HG03095 (cell line): ENCODE data around the gene ZNRF3.

Experiments used
- ATAC-seq: cut with Tn5 transposase; IDR thresholded peaks from one replicate; pipeline ENCODE4 v1.9.1; 2021; ENCODE audit warnings: moderate library complexity; ENCODE audit not compliant: unreplicated experiment

ZNRF3 gene

DNA sequence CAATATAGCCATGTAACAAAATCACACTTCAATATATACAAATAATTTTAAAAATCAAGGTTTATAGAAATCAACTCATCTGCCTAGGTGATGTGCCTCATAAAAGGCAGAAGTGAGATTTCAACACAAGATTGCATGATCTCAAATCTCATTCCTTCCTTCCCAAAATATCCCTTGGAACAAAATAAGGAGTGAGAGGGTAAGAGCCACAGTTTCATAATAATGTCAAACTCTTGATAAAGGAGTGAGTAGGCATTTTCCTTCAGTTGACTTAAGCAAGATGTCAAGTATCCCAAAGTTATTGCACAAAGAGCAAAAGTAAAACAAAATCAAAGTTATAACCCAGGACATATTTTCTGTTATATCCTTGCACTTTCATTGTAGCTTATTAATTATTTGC is 97.0 kb downstream of the ZNRF3 start:
- ATAC-seq, result no peak

DNA sequence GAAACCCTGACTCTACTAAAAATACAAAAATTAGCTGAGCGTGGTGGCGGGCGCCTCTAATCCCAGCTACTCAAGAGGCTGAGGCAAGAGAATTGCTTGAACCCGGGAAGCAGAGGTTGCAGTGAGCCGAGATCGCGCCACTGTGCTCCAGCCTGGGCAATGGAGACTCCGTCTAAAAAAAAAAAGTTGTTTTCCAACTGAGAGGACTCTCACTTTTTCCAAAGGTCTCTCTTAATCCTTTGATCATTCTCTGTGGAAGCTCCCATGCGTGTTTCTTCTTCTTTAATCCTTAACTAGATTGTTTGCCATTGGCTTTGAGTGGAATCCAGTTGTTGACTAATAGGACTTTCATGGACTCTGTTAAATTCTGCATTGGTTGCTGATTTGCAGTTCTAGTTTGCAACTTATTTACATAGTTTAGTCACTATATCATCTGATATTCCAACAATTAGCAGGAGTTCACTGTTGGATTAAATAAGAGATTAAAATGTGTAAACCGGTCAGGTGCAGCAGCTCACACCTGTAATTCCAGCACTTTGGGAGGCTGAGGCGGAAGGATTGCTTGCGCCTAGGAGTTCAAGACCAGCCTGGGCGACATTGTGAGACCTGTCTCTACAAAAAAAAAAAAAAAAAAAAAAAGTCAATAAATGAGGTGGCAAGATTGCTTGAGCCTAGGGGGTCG is 98.6 kb downstream of the ZNRF3 start:
- no peak for ATAC-seq

GRCh38 chr22:28983190-28983589 is 99.8 kb downstream of the ZNRF3 start:
- ATAC-seq, result no peak

DNA sequence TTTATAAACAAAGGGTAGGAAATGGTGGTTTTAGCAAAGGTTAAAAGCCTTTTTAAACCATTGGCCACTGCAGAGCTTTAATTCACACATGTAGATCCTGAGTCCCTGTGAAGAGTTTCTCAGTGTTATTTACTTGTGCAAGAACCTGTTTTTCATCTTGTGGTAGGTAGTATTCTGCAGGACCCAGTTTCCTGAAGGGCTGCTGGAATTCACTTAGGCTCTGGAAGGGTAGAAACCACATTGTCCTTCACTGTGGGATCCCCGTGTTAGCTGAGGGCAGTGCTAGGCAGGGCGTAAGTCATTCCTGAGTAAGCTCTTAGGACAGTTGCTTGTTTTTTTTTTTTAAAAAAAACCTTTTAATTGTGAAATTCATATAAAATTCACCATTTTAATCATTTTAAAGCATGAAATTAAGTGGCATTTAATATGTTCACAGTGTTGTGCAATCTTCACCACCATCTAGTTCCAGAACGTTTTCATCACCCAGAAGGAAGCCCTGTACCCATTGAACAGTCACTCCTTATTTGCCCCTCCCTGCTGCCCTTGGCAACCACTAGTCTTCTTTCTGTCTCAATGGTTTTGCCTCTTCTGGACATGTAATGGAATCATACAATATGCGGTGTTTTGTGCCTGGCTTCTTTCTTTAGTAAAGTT is 100.5 kb downstream of the ZNRF3 start:
- no peak for ATAC-seq

- no peak for ATAC-seq
Measured at GRCh38 chr22:28984482-28985158, 101.2 kb downstream of the ZNRF3 start.

- no peak for ATAC-seq
Measured at GRCh38 chr22:28985581-28986290, 102.4 kb downstream of the ZNRF3 start.

- ATAC-seq, result no peak
Measured at GRCh38 chr22:28986366-28986765, 103.0 kb downstream of the ZNRF3 start.

- ATAC-seq, result no peak
Measured at GRCh38 chr22:28988457-28988856, 105.1 kb downstream of the ZNRF3 start.

DNA sequence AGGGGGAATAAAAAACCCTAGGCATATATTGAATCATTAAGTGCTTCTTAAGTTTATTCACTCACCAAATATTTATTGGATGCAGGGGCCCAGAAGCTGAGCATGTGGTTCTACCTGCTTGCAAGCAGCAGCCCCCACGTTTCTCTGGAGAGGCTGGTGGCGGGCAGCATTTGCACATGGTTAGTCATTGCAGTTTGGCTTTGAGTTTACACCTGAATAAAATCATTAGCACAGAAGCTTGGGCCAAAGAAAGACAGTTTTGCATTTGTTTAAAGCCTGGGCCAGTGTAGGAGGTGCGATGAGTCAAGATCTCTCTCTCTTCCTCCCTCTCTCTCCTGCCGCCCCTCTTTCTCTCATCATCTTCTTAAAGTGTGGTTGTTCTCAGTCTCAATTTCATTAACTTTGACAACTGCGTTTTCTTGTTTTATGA is 105.7 kb downstream of the ZNRF3 start:
- ATAC-seq, result no peak

- no peak for ATAC-seq
Measured at GRCh38 chr22:28989484-28989883, 106.1 kb downstream of the ZNRF3 start.

- ATAC-seq, result no peak
Measured at GRCh38 chr22:28989912-28990311, 106.5 kb downstream of the ZNRF3 start.

DNA sequence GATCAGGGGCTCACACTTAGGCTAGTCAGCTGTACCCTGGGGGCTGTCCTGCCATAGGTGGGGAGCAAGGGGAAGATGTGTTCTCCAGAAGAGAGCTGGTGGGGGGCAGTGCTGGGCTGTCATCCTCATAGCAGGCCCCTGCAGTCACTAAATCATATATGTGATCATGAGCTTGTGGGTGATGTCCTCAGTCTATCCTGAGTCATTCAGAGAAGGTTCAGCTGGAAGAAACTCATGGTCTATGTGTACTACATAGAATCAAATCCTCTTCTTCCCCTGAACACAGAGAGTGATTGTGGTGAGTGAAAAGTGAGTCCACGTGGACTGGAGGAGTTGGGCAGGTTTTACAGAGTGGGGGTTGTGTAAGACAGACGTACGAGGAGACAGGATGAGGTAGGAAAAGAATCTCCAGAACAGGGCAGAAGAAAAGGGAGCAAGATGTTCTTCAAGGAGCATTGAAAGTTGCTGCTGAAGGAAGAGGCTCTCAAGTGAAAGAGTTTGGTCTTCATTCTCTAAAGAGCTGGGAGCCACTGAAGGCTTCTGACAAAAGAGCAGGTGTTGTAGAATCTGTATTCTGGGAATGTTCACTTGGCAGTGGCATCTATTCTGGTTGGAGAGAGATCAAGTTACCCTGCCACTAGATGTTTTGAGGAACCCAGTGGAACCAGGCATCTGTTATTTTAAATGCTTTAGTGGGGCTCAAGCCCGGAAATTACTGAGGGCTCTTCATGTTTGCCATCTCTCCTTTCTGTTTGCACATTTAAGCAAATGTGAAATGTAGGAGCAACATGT is 109.4 kb downstream of the ZNRF3 start:
- ATAC-seq, result no peak

DNA sequence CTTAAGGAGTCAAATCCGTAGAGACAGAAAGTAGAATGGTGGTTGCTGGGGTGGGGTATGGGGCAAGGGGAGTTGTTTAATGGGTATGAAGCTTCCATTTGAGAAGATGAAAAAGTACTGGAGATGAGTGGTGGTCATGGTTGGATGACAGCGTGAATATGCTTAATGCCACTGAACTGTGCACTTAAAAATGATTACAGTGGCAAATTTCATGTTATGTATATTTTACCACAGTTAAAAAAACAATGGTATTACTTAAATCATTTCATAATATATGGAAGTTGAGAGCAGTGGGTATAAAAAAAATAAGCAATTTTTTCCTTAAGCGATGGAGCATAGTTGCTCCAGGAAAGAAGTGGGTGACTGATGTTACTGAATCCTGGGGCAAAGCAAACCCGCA is 111.2 kb downstream of the ZNRF3 start:
- ATAC-seq, result no peak

DNA sequence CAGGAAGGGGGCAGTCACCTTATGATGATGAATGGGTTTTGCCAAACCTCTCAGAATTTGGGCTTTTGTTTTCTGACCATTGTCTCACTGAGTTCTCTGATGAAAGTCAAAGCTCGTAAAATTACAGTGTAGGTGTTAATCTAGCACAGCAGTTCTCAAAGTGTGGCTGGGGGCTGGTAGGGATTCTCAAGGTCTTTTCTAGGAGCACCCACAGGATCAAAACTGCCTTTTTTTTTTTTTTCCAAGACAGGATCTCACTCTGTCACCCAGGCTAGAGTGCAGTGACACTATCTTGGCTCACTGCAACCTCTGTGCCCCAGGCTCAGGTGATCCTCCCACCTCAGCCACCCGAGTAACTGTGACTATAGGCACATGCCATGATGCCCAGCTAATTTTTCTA is 112.2 kb downstream of the ZNRF3 start:
- ATAC-seq, result no peak

GRCh38 chr22:28997342-28997741 is 114.0 kb downstream of the ZNRF3 start:
- ATAC-seq, result no peak

- no peak for ATAC-seq
Measured at GRCh38 chr22:28998681-28999080, 115.3 kb downstream of the ZNRF3 start.

DNA sequence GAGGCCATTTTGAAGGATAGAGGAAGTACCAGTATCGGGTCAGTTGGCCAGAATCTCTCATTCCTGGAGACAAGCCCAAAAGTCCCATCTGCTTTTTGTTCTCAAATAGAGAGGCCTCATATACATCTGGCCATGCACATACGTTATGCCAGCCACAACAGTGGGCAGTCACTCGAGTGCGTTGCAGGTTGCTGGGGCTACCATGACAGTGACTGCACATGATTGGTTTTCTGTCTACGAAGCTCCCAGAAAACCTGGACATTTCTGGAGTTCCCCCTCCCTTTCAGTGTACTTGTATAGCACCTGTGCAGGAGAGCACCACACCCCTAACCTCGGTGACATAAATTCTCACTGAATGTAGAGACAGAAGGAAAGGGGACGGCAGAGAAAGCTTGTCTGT is 116.1 kb downstream of the ZNRF3 start:
- no peak for ATAC-seq

DNA sequence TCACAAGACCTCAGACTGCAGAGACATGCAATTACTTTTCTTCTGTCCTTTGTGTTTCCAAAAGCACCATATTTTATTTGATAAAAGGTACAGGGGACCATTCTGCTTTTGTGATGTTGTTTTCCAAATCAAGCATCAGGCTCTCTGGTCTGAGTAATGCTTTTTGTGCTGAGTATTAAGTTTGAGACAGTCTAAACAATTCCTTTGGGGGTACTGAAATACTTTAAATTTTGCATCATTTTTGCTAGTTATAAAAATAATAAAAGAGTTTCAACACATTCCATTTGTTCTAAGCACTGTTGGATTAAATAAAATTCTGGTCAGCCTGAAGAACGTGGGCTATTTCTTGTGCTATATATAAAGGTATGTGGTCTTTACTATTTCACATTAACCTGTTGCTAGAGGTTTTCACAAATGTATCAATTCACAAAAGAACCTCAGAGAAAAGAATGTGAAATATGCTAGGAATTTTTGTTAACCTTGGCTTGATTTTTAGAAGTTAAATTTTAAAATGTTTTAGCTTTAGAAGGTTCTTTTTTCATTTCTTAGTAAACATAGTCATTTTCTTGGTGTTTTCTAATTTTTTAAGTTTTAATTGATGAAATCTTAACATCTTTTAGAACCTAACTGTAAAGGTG is 116.7 kb downstream of the ZNRF3 start:
- ATAC-seq, result no peak

DNA sequence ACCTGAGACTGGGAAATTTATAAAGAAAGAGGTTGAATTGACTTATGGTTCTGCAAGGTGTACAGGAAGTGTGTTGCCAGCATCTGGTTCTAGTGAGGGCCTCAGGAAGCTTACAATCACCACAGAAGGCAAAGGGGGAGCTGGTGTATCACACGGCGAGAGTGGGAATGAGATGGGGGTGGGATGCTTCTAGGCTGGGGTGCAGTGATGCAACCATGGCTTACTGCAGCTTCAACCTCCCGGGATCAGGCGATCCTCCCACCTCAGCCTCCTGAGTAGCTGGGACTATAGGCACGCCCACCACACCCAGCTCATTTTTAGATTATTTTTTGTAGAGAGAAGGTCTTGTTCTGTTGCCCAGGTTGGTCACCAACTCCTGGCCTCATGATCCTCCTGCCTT is 117.3 kb downstream of the ZNRF3 start:
- no peak for ATAC-seq

DNA sequence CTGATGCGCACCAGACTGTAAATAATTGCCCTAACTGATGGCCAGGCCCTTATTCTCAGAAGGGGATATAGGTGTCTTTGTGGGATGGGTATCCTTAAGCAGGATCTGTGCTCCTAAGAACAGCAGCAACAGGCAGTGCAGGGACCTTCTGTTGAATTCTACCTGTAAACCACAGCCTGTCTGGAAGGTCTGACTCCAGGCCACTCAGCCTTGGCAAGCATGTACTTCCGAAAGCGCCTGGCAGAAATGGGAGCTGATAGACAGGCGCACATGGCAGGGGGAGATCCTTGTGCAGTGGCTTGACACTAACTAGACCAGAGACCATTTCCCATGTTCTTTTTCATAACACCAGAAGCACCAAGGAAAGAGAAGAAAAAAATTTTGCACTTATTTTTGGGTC is 119.2 kb downstream of the ZNRF3 start:
- ATAC-seq, result no peak
